Measurements from ENCODE around the gene COPE. TPM values are rescaled to one million over a fixed set of nuclear protein-coding genes. Genes with fewer than 3 reads are reported as not detected.

Gene COPE
- total RNA-seq (2022; extraction: Qiagen RNA extraction): 117 to 166 TPM (median 159 TPM) in 5 replicates

GRCh38 chr19:18919086-18919899, at the start of gene COPE, which contains the start of gene DDX49:
Gene COPE (minus strand): TSS chr19:18919387. CDS start chr19:18919348, 39 bp downstream.
Gene DDX49 (plus strand): TSS chr19:18919715. CDS start chr19:18919742, 27 bp downstream.

GRCh38 chr19:18940769-18941627, 21.8 kb upstream of the COPE start, which contains the start of gene HOMER3:
Gene HOMER3 (minus strand): TSS chr19:18941217. CDS start chr19:18938982, 2,235 bp downstream.

GRCh38 chr19:18895824-18896341, 23.3 kb downstream of the COPE start, which contains the start of gene CERS1:
Gene CERS1 (minus strand): TSS chr19:18896158. CDS start chr19:18896072, 86 bp downstream.

Other genes starting within 250 kb of the COPE start
- 3.2 to 4.6 TPM (median 3.7 TPM) in 5 replicates for gene CRTC1, start 235.7 kb downstream of the COPE start, total RNA-seq (2022; extraction: Qiagen RNA extraction)
- 0.09 to 0.27 TPM (median 0.21 TPM) in 5 replicates for gene COMP, start 128.1 kb downstream of the COPE start, total RNA-seq (2022; extraction: Qiagen RNA extraction)
- gene UPF1, start 87.4 kb downstream of the COPE start, total RNA-seq (2022; extraction: Qiagen RNA extraction): 38.3 to 42.6 TPM (median 41.3 TPM) in 5 replicates
- gene CERS1, start 23.2 kb downstream of the COPE start, total RNA-seq (2022; extraction: Qiagen RNA extraction): 3.4 to 5.6 TPM (median 5.0 TPM) in 5 replicates
- 29.4 to 46.0 TPM (median 43.4 TPM) in 5 replicates for gene DDX49, start 328 bp upstream of the COPE start, total RNA-seq (2022; extraction: Qiagen RNA extraction)
- 26.1 to 30.2 TPM (median 28.9 TPM) in 5 replicates for gene HOMER3, start 21.8 kb upstream of the COPE start, total RNA-seq (2022; extraction: Qiagen RNA extraction)
- gene SUGP2, start 114.1 kb upstream of the COPE start, total RNA-seq (2022; extraction: Qiagen RNA extraction): 24.3 to 32.2 TPM (median 29.2 TPM) in 5 replicates
- 25.5 to 29.5 TPM (median 28.3 TPM) in 5 replicates for gene ARMC6, start 114.2 kb upstream of the COPE start, total RNA-seq (2022; extraction: Qiagen RNA extraction)
- 0.30 to 1.0 TPM (median 0.69 TPM) in 5 replicates for gene SLC25A42, start 144.6 kb upstream of the COPE start, total RNA-seq (2022; extraction: Qiagen RNA extraction)
- gene TMEM161A, start 219.1 kb upstream of the COPE start, total RNA-seq (2022; extraction: Qiagen RNA extraction): 20.7 to 24.5 TPM (median 24.3 TPM) in 5 replicates